A549 (cell line): ENCODE measurements around the gene CAB39. TPM values are rescaled to one million over a fixed set of nuclear protein-coding genes. Genes with fewer than 3 reads are reported as not detected.

Experiments
- ATAC-seq, 2 experiments: fragments of 200-7000 bp in 1 of 2; fragments of >200 bp in 1 of 2; cut with Nextera tagmentation in 1 of 2; cut with Tn5 transposase in 1 of 2; 3 replicates each; pipeline versions ENCODE4 v1.8.0 to v1.9.1; 2018 to 2020; ENCODE audit warnings: mild to moderate bottlenecking in 1 of 2, moderate library complexity in 1 of 2
- CTCF ChIA-PET: fragments of 300-600 bp; sonication (Branson Sonifier 250); formaldehyde crosslinking; extraction: SDS; loops from one replicate; lab custom pipeline; 2021; ENCODE audit warnings: antibody characterized with exemption, inconsistent platforms; lab: Yijun Ruan, JAX
- POLR2A ChIA-PET: fragments of 350-600 bp; formaldehyde crosslinking; extraction: SDS; loops from one replicate; lab custom pipeline; 2021; ENCODE audit warnings: antibody characterized with exemption, inconsistent platforms; lab: Yijun Ruan, JAX
- DNase-seq, 2 experiments: peaks; one replicate each; pipeline versions ENCODE4 v3.0.0 to v3.0.0-alpha.2; 2011 to 2016; ENCODE audit warnings: low read depth in 1 of 2, low spot score in 1 of 2
- FAIRE-seq: peaks from 2 replicates; lab custom pipeline; 2011; peaks lifted over from hg19 to GRCh38; lab: Jason Lieb, UNC
- H3K27ac ChIP-seq, 2 experiments: fragments of >200 bp; sonication (Bioruptor Twin); formaldehyde crosslinking; 3 replicates each; pipeline ENCODE4 v1.5.1; 2016 to 2017
- H3K4me1 ChIP-seq: fragments of >200 bp; sonication (Bioruptor Twin); formaldehyde crosslinking; 3 replicates; pipeline ENCODE4 v1.6.1; 2016
- H3K4me2 ChIP-seq: fragments of >200 bp; sonication (Bioruptor Twin); formaldehyde crosslinking; 3 replicates; pipeline ENCODE4 v1.6.1; 2016
- H3K4me3 ChIP-seq: fragments of >200 bp; sonication (Bioruptor Twin); formaldehyde crosslinking; 3 replicates; pipeline ENCODE4 v1.5.1; 2016
- H3K9me3 ChIP-seq: fragments of >200 bp; sonication (Bioruptor Twin); formaldehyde crosslinking; 3 replicates; pipeline ENCODE4 v1.6.1; 2016
- BHLHE40 ChIP-seq: IDR thresholded peaks from 2 replicates; pipeline ENCODE4 v1.6.1; 2012; ENCODE audit warnings: low read depth, low read length, inconsistent platforms
- CBX8 ChIP-seq: fragments of 200-600 bp; sonication (generic); IDR thresholded peaks from 2 replicates; pipeline ENCODE4 v1.6.1; 2016
- CEBPB ChIP-seq, 2 experiments: fragments of >200 bp in 1 of 2; sonication (Bioruptor Twin) in 1 of 2; formaldehyde crosslinking in 1 of 2; IDR thresholded peaks; 2 replicates each; pipeline ENCODE4 v1.6.1; 2012 to 2016
- CTCF ChIP-seq: fragments of >200 bp; sonication (Bioruptor Twin); formaldehyde crosslinking; IDR thresholded peaks from 3 replicates; pipeline ENCODE4 v1.5.1; 2016
- ELK1 ChIP-seq: fragments of 150-350 bp; IDR thresholded peaks from 2 replicates; pipeline ENCODE4 v1.6.1; 2014; ENCODE audit warnings: low read depth, mild to moderate bottlenecking, low read length
- EP300 ChIP-seq, 2 experiments: fragments of >200 bp; sonication (Bioruptor Twin); formaldehyde crosslinking; IDR thresholded peaks; 2 replicates in 1 of 2; 3 replicates in 1 of 2; pipeline ENCODE4 v1.6.1; 2016 to 2017
- FOSB ChIP-seq: fragments of 250-450 bp; sonication (Bioruptor Pico); IDR thresholded peaks from 2 replicates; pipeline ENCODE4 v1.5.0; 2020; ENCODE audit warnings: mild to moderate bottlenecking, moderate library complexity
- FOSL2 ChIP-seq, 2 experiments: fragments of 450-650 bp in 1 of 2; fragments of >200 bp in 1 of 2; sonication (Bioruptor Twin) in 1 of 2; formaldehyde crosslinking; IDR thresholded peaks; 2 replicates each; pipeline versions ENCODE4 v1.5.0 to v1.6.1; 2016 to 2020; ENCODE audit warnings: mild to moderate bottlenecking in 1 of 2, moderate library complexity in 1 of 2
- FOXS1 ChIP-seq: fragments of 250-450 bp; sonication (Bioruptor Pico); IDR thresholded peaks from 2 replicates; pipeline ENCODE4 v1.5.0; 2020; ENCODE audit warnings: mild to moderate bottlenecking, moderate library complexity
- GATA3 ChIP-seq: IDR thresholded peaks from 2 replicates; pipeline ENCODE4 v1.6.1; 2012; ENCODE audit warnings: borderline replicate concordance
- HDAC2 ChIP-seq: fragments of 200-600 bp; sonication (generic); IDR thresholded peaks from 2 replicates; pipeline ENCODE4 v1.6.1; 2016
- HOXB13 ChIP-seq: fragments of 250-450 bp; sonication (Bioruptor Pico); IDR thresholded peaks from 2 replicates; pipeline ENCODE4 v1.5.0; 2020; ENCODE audit warnings: low read depth, mild to moderate bottlenecking, moderate library complexity
- HOXB5 ChIP-seq: fragments of 250-450 bp; sonication (Bioruptor Pico); IDR thresholded peaks from 2 replicates; pipeline ENCODE4 v1.5.0; 2020; ENCODE audit warnings: mild to moderate bottlenecking, moderate library complexity
- JUN ChIP-seq, 2 experiments: fragments of >200 bp; sonication (Bioruptor Twin); formaldehyde crosslinking; IDR thresholded peaks; 2 replicates in 1 of 2; 3 replicates in 1 of 2; pipeline ENCODE4 v1.6.1; 2016 to 2017
- JUNB ChIP-seq: fragments of >200 bp; sonication (Bioruptor Twin); formaldehyde crosslinking; IDR thresholded peaks from 2 replicates; pipeline ENCODE4 v1.6.1; 2016
- MAFK ChIP-seq: fragments of 450-650 bp; IDR thresholded peaks from 2 replicates; pipeline ENCODE4 v1.6.1; 2014; ENCODE audit not compliant: partially characterized antibody
- MAX ChIP-seq: IDR thresholded peaks from 2 replicates; pipeline ENCODE4 v1.6.1; 2012
- RARB ChIP-seq: fragments of 250-450 bp; sonication (Bioruptor Pico); IDR thresholded peaks from 2 replicates; pipeline ENCODE4 v1.8.0; 2021; ENCODE audit warnings: mild to moderate bottlenecking, moderate library complexity
- REST ChIP-seq: fragments of 200-600 bp; sonication (generic); IDR thresholded peaks from 2 replicates; pipeline ENCODE4 v1.6.1; 2016; ENCODE audit warnings: antibody characterized with exemption, mild to moderate bottlenecking, moderate library complexity
- TFCP2L1 ChIP-seq: fragments of 250-450 bp; sonication (Bioruptor Pico); IDR thresholded peaks from 2 replicates; pipeline ENCODE4 v1.5.0; 2021; ENCODE audit warnings: mild to moderate bottlenecking
- TP53 ChIP-seq: fragments of 250-450 bp; sonication (Bioruptor Pico); IDR thresholded peaks from 2 replicates; pipeline ENCODE4 v1.5.0; 2021; ENCODE audit warnings: mild to moderate bottlenecking, moderate library complexity
- ZFP36 ChIP-seq: fragments of 450-650 bp; IDR thresholded peaks from 2 replicates; pipeline ENCODE4 v1.6.1; 2014; ENCODE audit warnings: borderline replicate concordance; ENCODE audit not compliant: partially characterized antibody
- ZNF302 ChIP-seq: fragments of 250-450 bp; sonication (Bioruptor Pico); IDR thresholded peaks from 2 replicates; pipeline ENCODE4 v1.9.0; 2021; ENCODE audit warnings: inconsistent platforms, mild to moderate bottlenecking, moderate library complexity
- WGBS: methylation state at CpG from one replicate; pipeline ENCODE4 v1.1.6; 2017; ENCODE audit errors: missing lambda C conversion rate; 5-methylcytosine and 5-hydroxymethylcytosine counted together
- polyA plus RNA-seq, 4 experiments: library from polyadenylated mRNA; depleted of rRNA in 3 of 4; stranded (reverse); fragments of >200 nt; fragmentation: RNase III in 1 of 4; extraction: RNeasy Plus Mini Kit Qiagen cat#74134 plus additional on column Dnase treatment in 1 of 4; gene quantifications; 2 replicates in 3 of 4; 3 replicates in 1 of 4; pipeline ENCODE4 v1.2.3, GENCODE V29; 2011 to 2017

CAB39 gene
- polyA plus RNA-seq, 2 of the 4 experiments (the other 2 are of a cell fraction), result 28.4 to 54.2 TPM

GRCh38 chr2:230738391-230738811, 25.8 kb downstream of the CAB39 start:
- no peak for TF ChIP-seq MAX
- no peak for TF ChIP-seq FOXS1
- no peak for TF ChIP-seq RARB (CRISPR knock-in tag)
- no peak for TF ChIP-seq BHLHE40
- no peak for TF ChIP-seq EP300 (IDR thresholded peaks at IDR 0.05)
- TF ChIP-seq HOXB13 (CRISPR knock-in tag), result no peak
- no peak for TF ChIP-seq FOSL2 (IDR thresholded peaks at IDR 0.05)
- no peak for TF ChIP-seq FOSL2 (CRISPR knock-in tag; IDR thresholded peaks at IDR 0.05)
- no peak for TF ChIP-seq HDAC2
- no peak for TF ChIP-seq TFCP2L1 (CRISPR knock-in tag)
- TF ChIP-seq ZFP36, result no peak
- TF ChIP-seq CEBPB (IDR thresholded peaks at IDR 0.05), result no peak
- TF ChIP-seq REST, result no peak
- no peak for TF ChIP-seq HOXB5 (CRISPR knock-in tag)
- no peak for TF ChIP-seq MAFK
- TF ChIP-seq JUNB, result no peak
- whole genome bisulfite sequencing, result 28% methylated on average over 1 of the region's 1 CpG
- Histone ChIP-seq H3K4me3 (no peak overlapping the region), H3K4me2 (peak overlapping the region; percentile 68), H3K4me1 (peaks cover 24% of the 10 kb centered on the region), H3K9me3 (no peaks in the 10 kb centered on the region), H3K27ac (peak overlapping the region in 1 of 2 experiments; percentile 3; a peak in 1 of 6 replicates)
- CTCF ChIA-PET, result interaction anchor here (0.7 to 2.6 kb wide), 3 partner anchors 24 to 60 kb away, joined by 3 to 10 read pairs (median 3); no protein-coding TSS in a partner anchor
- no peak for FAIRE-seq
- ATAC-seq, result peak; percentile 43 to 63; a peak in 4 of 6 replicates
- POLR2A ChIA-PET, result no interaction called here
- DNase-seq, result no peak

- H3K27ac ChIP-seq, result no peak overlapping the region
- H3K4me2 ChIP-seq, result peak overlapping the region; percentile 68
- peak in 1 of 2 experiments; percentile 24 for DNase-seq
- peaks cover 24% of the 10 kb centered on the region for H3K4me1 ChIP-seq
- peak in 1 of 2 experiments; percentile 74; a peak in 3 of 6 replicates for ATAC-seq
- ChIA-PET POLR2A (no interaction called here), CTCF (interaction anchor here (1.2 to 2.6 kb wide), 2 partner anchors 24 to 60 kb away, joined by 4 to 10 read pairs; no protein-coding TSS in a partner anchor)
- WGBS, result 6% methylated on average over 2 of the region's 2 CpGs
- no peak for FAIRE-seq
- no peak overlapping the region for H3K4me3 ChIP-seq
- no peaks in the 10 kb centered on the region for H3K9me3 ChIP-seq
- TF ChIP-seq ZNF302, result no peak
- TF ChIP-seq GATA3, result peak; percentile 56
Observed at GRCh38 chr2:230738924-230739323, 26.3 kb downstream of the CAB39 start.

GRCh38 chr2:230739961-230740360, 27.3 kb downstream of the CAB39 start:
- DNase-seq (no peak), FAIRE-seq (no peak), ATAC-seq (no peak)
- Histone ChIP-seq H3K27ac (no peak overlapping the region), H3K4me2 (no peak overlapping the region), H3K9me3 (no peaks in the 10 kb centered on the region), H3K4me1 (peaks cover 24% of the 10 kb centered on the region), H3K4me3 (no peak overlapping the region)
- 73% methylated on average over 2 of the region's 2 CpGs for WGBS
- CTCF ChIA-PET, result interaction anchor here (1.1 to 2.6 kb wide), 3 partner anchors 10 to 59 kb away, joined by 3 to 10 read pairs (median 4); no protein-coding TSS in a partner anchor
- TF ChIP-seq HDAC2, result no peak
- POLR2A ChIA-PET, result no interaction called here

- FAIRE-seq (no peak), DNase-seq (no peak), ATAC-seq (no peak)
- Histone ChIP-seq H3K27ac (no peak overlapping the region), H3K4me1 (peaks cover 18% of the 10 kb centered on the region), H3K4me2 (no peak overlapping the region), H3K4me3 (no peak overlapping the region), H3K9me3 (no peaks in the 10 kb centered on the region)
- ChIA-PET POLR2A (no interaction called here), CTCF (interaction anchor here (1.2 to 2.5 kb wide), 2 partner anchors 11 to 19 kb away, joined by 4 to 7 read pairs; no protein-coding TSS in a partner anchor)
- 98% methylated on average over 4 of the region's 4 CpGs for WGBS
- TF ChIP-seq FOXS1, result no peak
- TF ChIP-seq JUN (IDR thresholded peaks at IDR 0.05), result no peak
- no peak for TF ChIP-seq ELK1
- TF ChIP-seq ZFP36, result no peak
- no peak for TF ChIP-seq FOSB (CRISPR knock-in tag)
- TF ChIP-seq MAFK, result no peak
- TF ChIP-seq CTCF, result no peak
- TF ChIP-seq TP53, result no peak
- TF ChIP-seq HDAC2, result no peak
- no peak for TF ChIP-seq CBX8
Observed at GRCh38 chr2:230742781-230743180, 30.1 kb downstream of the CAB39 start.
